GM12878 (cell line): ENCODE measurements around the gene OR5AP2. TPM values are rescaled to one million over a fixed set of nuclear protein-coding genes. Genes with fewer than 3 reads are reported as not detected.

ENCODE experiments used
- BHLHE40 ChIP-seq, 2 experiments: fragments of 450-650 bp in 1 of 2; IDR thresholded peaks; 2 replicates each; pipeline ENCODE4 v1.6.1; 2011 to 2017; ENCODE audit warnings: low read depth in 2 of 2, borderline replicate concordance in 1 of 2, improper control_type of control experiment in 1 of 2, low read length in 1 of 2, mild to moderate bottlenecking in 1 of 2
- CEBPB ChIP-seq, 2 experiments: fragments of 150-350 bp in 1 of 2; IDR thresholded peaks; 2 replicates each; pipeline ENCODE4 v1.6.1; 2012 to 2014; ENCODE audit warnings: low read depth in 2 of 2, low read length in 2 of 2, borderline replicate concordance in 1 of 2, inconsistent platforms in 1 of 2
- EED ChIP-seq: sonication (generic); IDR thresholded peaks from 2 replicates; pipeline ENCODE4 v1.6.1; 2016; ENCODE audit warnings: antibody characterized with exemption, low read depth
- FOS ChIP-seq: IDR thresholded peaks from 3 replicates; pipeline ENCODE4 v1.6.1; 2011; ENCODE audit warnings: borderline replicate concordance; ENCODE audit not compliant: insufficient read length; ENCODE audit errors: extremely low read depth
- FOXK2 ChIP-seq: fragments of 450-650 bp; IDR thresholded peaks from 2 replicates; pipeline ENCODE4 v1.6.1; 2017; ENCODE audit warnings: mild to moderate bottlenecking, moderate library complexity
- LARP7 ChIP-seq: fragments of 450-650 bp; IDR thresholded peaks from 2 replicates; pipeline ENCODE4 v1.6.1; 2017; ENCODE audit warnings: mild to moderate bottlenecking
- MYC ChIP-seq: IDR thresholded peaks from 2 replicates; pipeline ENCODE4 v1.6.1; 2011; ENCODE audit warnings: mild to moderate bottlenecking, low read length, moderate library complexity, inconsistent platforms; ENCODE audit not compliant: insufficient read depth, insufficient replicate concordance, insufficient read length, severe bottlenecking
- NBN ChIP-seq: fragments of 450-650 bp; IDR thresholded peaks from 2 replicates; pipeline ENCODE4 v1.6.1; 2016
- PAX5 ChIP-seq: IDR thresholded peaks from 2 replicates; pipeline ENCODE4 v1.6.1; 2011; ENCODE audit warnings: low read depth, low read length, borderline replicate concordance
- PAX8 ChIP-seq: fragments of 450-650 bp; IDR thresholded peaks from 2 replicates; pipeline ENCODE4 v1.6.1; 2017; ENCODE audit warnings: mild to moderate bottlenecking, moderate library complexity
- POLR2AphosphoS2 ChIP-seq: IDR thresholded peaks from 2 replicates; pipeline ENCODE4 v1.6.1; 2011; ENCODE audit warnings: low read depth, mild to moderate bottlenecking, low read length, improper control_type of control experiment, moderate library complexity
- POU2F2 ChIP-seq: IDR thresholded peaks from 3 replicates; pipeline ENCODE4 v1.6.1; 2011; ENCODE audit warnings: low read depth, mild to moderate bottlenecking, low read length, borderline replicate concordance
- RAD21 ChIP-seq: IDR thresholded peaks from 2 replicates; pipeline ENCODE4 v1.6.1; 2011; ENCODE audit warnings: mild to moderate bottlenecking, low read depth, low read length, moderate library complexity; ENCODE audit not compliant: insufficient read depth
- RBBP5 ChIP-seq: fragments of 200-600 bp; sonication (generic); conservative IDR thresholded peaks from 2 replicates; pipeline ENCODE4 v1.6.1; 2016
- RCOR1 ChIP-seq: conservative IDR thresholded peaks from 2 replicates; pipeline ENCODE4 v1.6.1; 2012; ENCODE audit warnings: low read depth, low read length, improper control_type of control experiment
- RUNX3 ChIP-seq: IDR thresholded peaks from 2 replicates; pipeline ENCODE4 v1.6.1; 2012; ENCODE audit warnings: low read length, inconsistent platforms
- SMAD5 ChIP-seq: IDR thresholded peaks from 2 replicates; pipeline ENCODE4 v1.6.1; 2016; ENCODE audit warnings: antibody characterized with exemption, low read depth
- SMC3 ChIP-seq: IDR thresholded peaks from 2 replicates; pipeline ENCODE4 v1.6.1; 2011; ENCODE audit warnings: low read length, improper control_type of control experiment, borderline replicate concordance
- ZBED1 ChIP-seq: IDR thresholded peaks from 2 replicates; pipeline ENCODE4 v1.6.1; 2016; ENCODE audit warnings: borderline replicate concordance
- ZBTB40 ChIP-seq: fragments of 450-650 bp; IDR thresholded peaks from 2 replicates; pipeline ENCODE4 v1.6.1; 2016; ENCODE audit warnings: mild to moderate bottlenecking, moderate library complexity, borderline replicate concordance
- polyA plus RNA-seq, 11 experiments: library from polyadenylated mRNA; depleted of rRNA in 4 of 11; unstranded in 6 of 11; stranded (reverse) in 5 of 11; fragments of >200 nt; fragmentation: Nextera tagmentation in 4 of 11; fragmentation: Illumina TruSeq in 1 of 11; extraction: Ambion mirVana in 4 of 11; extraction: Trizol in 1 of 11; gene quantifications; 1 replicate in 1 of 11; 2 replicates in 10 of 11; pipeline versions ENCODE4 v1.2.1 to v1.2.3, GENCODE V29; 2011 to 2016; ENCODE audit warnings: inconsistent platforms in 2 of 11, missing spikeins in 2 of 11, low read depth in 1 of 11
- total RNA-seq, 4 experiments: library from RNA; depleted of rRNA in 3 of 4; stranded (reverse); fragments of >200 nt in 3 of 4; fragmentation: Illumina TruSeq in 1 of 4; extraction: Trizol in 1 of 4; gene quantifications; 2 replicates each; pipeline versions ENCODE4 v1.2.1 to v1.2.3, GENCODE V29; 2013 to 2021
- TF ChIP-seq, protein P1 (sequence below): IDR thresholded peaks from 2 replicates; pipeline ENCODE4 v1.6.1; 2012; ENCODE audit warnings: mild to moderate bottlenecking, low read depth, low read length
- TF ChIP-seq, protein P2 (sequence below): fragments of 450-650 bp; formaldehyde crosslinking; IDR thresholded peaks from 2 replicates; pipeline ENCODE4 v1.5.0; 2022; ENCODE audit warnings: mild to moderate bottlenecking, missing genetic modification characterization

The OR5AP2 gene
- total and polyA plus RNA-seq, 10 of the 15 experiments (the other 5 are each of a cell fraction or from before 2014, with no cell fraction given): not detected

DNA sequence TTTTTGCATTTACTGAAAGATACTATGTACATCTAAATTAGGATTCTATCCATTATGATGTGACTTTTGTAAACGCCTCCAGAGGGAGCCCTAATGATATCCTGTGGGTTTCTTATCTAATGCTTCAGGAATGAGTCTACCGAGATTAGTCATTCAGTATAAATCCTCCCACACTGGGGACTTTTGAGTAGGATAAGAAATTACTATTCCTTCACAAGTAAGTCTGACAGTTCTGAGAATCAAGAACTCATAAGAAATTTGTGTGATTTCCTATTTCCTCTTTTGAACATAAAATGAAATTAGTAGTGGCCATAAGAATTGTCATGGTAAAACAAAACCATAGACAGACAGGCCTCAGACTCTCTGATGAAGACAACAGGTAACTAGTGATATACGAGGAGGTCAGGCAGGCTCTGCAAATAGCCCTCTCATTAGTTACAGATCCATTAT, 17.6 kb downstream of the OR5AP2 start (continued):
- TF ChIP-seq, protein P1, sequence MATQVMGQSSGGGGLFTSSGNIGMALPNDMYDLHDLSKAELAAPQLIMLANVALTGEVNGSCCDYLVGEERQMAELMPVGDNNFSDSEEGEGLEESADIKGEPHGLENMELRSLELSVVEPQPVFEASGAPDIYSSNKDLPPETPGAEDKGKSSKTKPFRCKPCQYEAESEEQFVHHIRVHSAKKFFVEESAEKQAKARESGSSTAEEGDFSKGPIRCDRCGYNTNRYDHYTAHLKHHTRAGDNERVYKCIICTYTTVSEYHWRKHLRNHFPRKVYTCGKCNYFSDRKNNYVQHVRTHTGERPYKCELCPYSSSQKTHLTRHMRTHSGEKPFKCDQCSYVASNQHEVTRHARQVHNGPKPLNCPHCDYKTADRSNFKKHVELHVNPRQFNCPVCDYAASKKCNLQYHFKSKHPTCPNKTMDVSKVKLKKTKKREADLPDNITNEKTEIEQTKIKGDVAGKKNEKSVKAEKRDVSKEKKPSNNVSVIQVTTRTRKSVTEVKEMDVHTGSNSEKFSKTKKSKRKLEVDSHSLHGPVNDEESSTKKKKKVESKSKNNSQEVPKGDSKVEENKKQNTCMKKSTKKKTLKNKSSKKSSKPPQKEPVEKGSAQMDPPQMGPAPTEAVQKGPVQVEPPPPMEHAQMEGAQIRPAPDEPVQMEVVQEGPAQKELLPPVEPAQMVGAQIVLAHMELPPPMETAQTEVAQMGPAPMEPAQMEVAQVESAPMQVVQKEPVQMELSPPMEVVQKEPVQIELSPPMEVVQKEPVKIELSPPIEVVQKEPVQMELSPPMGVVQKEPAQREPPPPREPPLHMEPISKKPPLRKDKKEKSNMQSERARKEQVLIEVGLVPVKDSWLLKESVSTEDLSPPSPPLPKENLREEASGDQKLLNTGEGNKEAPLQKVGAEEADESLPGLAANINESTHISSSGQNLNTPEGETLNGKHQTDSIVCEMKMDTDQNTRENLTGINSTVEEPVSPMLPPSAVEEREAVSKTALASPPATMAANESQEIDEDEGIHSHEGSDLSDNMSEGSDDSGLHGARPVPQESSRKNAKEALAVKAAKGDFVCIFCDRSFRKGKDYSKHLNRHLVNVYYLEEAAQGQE: no peak
- TF ChIP-seq RCOR1 (no peak), BHLHE40 (IDR thresholded peaks at IDR 0.05; ENCODE audit: borderline replicate concordance in 1 of 2, low read depth in 2 of 2, low read length in 1 of 2) (no peak), FOXK2 (no peak), ZBED1 (no peak), POLR2AphosphoS2 (no peak), SMAD5 (no peak), CEBPB (IDR thresholded peaks at IDR 0.05; ENCODE audit: borderline replicate concordance in 1 of 2, low read depth in 2 of 2, low read length in 2 of 2) (no peak), RUNX3 (peak; percentile 65), SMC3 (peak; percentile 43; the same call in 1 of the 2 replicates), PAX8 (no peak), NBN (no peak), EED (no peak), PAX5 (no peak), RBBP5 (no peak), LARP7 (no peak), POU2F2 (no peak), ZBTB40 (no peak), FOS (no peak), MYC (no peak), RAD21 (peak; percentile 48; the same call in 1 of the 2 replicates)
- TF ChIP-seq, protein P2, sequence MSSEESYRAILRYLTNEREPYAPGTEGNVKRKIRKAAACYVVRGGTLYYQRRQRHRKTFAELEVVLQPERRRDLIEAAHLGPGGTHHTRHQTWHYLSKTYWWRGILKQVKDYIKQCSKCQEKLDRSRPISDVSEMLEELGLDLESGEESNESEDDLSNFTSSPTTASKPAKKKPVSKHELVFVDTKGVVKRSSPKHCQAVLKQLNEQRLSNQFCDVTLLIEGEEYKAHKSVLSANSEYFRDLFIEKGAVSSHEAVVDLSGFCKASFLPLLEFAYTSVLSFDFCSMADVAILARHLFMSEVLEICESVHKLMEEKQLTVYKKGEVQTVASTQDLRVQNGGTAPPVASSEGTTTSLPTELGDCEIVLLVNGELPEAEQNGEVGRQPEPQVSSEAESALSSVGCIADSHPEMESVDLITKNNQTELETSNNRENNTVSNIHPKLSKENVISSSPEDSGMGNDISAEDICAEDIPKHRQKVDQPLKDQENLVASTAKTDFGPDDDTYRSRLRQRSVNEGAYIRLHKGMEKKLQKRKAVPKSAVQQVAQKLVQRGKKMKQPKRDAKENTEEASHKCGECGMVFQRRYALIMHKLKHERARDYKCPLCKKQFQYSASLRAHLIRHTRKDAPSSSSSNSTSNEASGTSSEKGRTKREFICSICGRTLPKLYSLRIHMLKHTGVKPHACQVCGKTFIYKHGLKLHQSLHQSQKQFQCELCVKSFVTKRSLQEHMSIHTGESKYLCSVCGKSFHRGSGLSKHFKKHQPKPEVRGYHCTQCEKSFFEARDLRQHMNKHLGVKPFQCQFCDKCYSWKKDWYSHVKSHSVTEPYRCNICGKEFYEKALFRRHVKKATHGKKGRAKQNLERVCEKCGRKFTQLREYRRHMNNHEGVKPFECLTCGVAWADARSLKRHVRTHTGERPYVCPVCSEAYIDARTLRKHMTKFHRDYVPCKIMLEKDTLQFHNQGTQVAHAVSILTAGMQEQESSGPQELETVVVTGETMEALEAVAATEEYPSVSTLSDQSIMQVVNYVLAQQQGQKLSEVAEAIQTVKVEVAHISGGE: no peak
